Kidney (tissue), 14 donors: ENCODE data around the gene KLF13. TPM values are rescaled to one million over a fixed set of nuclear protein-coding genes. Genes with fewer than 3 reads are reported as not detected.
A peak's percentile ranks its signal among the peaks of the same experiment; 100 is the strongest.

Experiments used
- DNase-seq, 5 donors: peaks; one replicate each; pipeline ENCODE4 v3.0.0-alpha.2; 2013 to 2020
- FAIRE-seq: peaks from 2 replicates; lab custom pipeline; 2012; peaks lifted over from hg19 to GRCh38; lab: Jason Lieb, UNC
- H3K27ac ChIP-seq, 2 donors: one replicate each; pipeline ENCODE4 v1.7.0; 2013; ENCODE audit warnings: low read depth in 2 of 2, low read length in 2 of 2, inconsistent platforms in 1 of 2
- H3K27me3 ChIP-seq: one replicate; pipeline ENCODE4 v1.7.1; 2013; ENCODE audit warnings: low read length, inconsistent platforms; ENCODE audit not compliant: control insufficient read depth, insufficient read depth
- H3K36me3 ChIP-seq, 3 donors: one replicate each; pipeline versions ENCODE4 v1.7.0 to v1.7.1; 2013; ENCODE audit warnings: low read length in 3 of 3, control low read depth in 1 of 3, inconsistent platforms in 1 of 3; ENCODE audit not compliant: insufficient read depth in 3 of 3, control insufficient read depth in 2 of 3
- H3K4me1 ChIP-seq, 3 donors: one replicate each; pipeline versions ENCODE4 v1.7.0 to v1.7.1; 2013; ENCODE audit warnings: low read length in 3 of 3, inconsistent platforms in 1 of 3, low read depth in 1 of 3; ENCODE audit not compliant: control insufficient read depth in 2 of 3, insufficient read depth in 2 of 3
- H3K4me3 ChIP-seq, 3 donors: one replicate each; pipeline versions ENCODE4 v1.7.0 to v1.8.1; 2013; ENCODE audit warnings: low read length in 3 of 3, control low read depth in 1 of 3, inconsistent platforms in 1 of 3
- H3K9ac ChIP-seq, 3 donors: one replicate each; pipeline versions ENCODE4 v1.7.0 to v1.7.1; 2013; ENCODE audit warnings: low read length in 3 of 3, control low read depth in 1 of 3, inconsistent platforms in 1 of 3
- H3K9me3 ChIP-seq, 3 donors: one replicate each; pipeline versions ENCODE4 v1.7.0 to v1.7.1; 2013; ENCODE audit warnings: low read length in 3 of 3, control low read depth in 1 of 3, inconsistent platforms in 1 of 3; ENCODE audit not compliant: control insufficient read depth in 2 of 3, insufficient read depth in 1 of 3
- intact Hi-C: fragments of 100-400 bp; cut with DNase I; formaldehyde crosslinking; loops from one replicate; pipeline ENCODE4 v1.11.1; 2022
- polyA plus RNA-seq: library from polyadenylated mRNA; stranded (reverse); fragments of 350-450 nt; fragmentation: Illumina TruSeq; extraction: RNeasy Lipid Tissue Mini Kit (QIAGEN cat#74804); gene quantifications from one replicate; pipeline ENCODE4 v1.2.3, GENCODE V29; 2014; ENCODE audit warnings: low read depth, low replicate concordance; ENCODE audit not compliant: insufficient read depth
- total RNA-seq: library from RNA; stranded (reverse); fragmentation: NEBNext Ultra II Directional; extraction: Animal tissue kit (Norgen Biotek cat#: 25700); gene quantifications from one replicate; pipeline ENCODE4 v1.2.1, GENCODE V29; 2021
- TF ChIP-seq, protein P1 (sequence below): IDR thresholded peaks from 3 replicates; pipeline ENCODE4 v1.5.1; 2012; ENCODE audit warnings: mild to moderate bottlenecking, moderate library complexity, borderline replicate concordance; ENCODE audit not compliant: insufficient read depth; ENCODE audit errors: extremely low read depth
- donor health status: control.
- donor health status: control.
- donor health status: control.
- donor health status: control.
- donor health status: control.
- donor health status: DM: yes; HTN: yes; CAD: no.
- donor health status: Normal renal cell carcinoma (clear cell type).

Gene KLF13
- total and polyA plus RNA-seq, 2 donors from 2014 or later = 55.5 to 123 TPM

DNA sequence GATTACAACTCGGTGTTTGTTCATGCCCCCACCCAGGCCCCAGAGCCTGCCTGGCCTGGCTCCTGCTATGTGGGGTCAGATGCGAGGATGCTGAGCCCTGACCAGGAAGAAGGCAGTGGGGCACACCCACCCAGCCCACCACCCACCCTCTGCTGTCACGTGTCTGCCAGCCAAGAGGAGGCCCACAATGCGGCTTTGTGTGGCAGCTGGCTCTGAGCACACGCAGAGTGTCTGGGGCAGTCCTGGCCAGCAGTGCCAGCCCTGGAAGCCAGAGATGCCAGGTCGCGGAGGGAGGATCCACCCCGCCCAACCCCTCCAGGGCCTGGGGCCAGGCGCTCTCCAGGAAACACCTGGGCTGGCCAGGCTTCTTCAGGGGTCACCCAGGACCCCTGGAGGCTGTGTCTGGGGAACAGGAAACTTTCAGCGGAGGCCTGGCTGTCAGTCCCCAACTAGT lies 26.4 kb upstream of the KLF13 start:
- Histone ChIP-seq H3K36me3 (no peaks in the 10 kb centered on the region), H3K9me3 (no peaks in the 10 kb centered on the region), H3K4me1 (peaks cover 0 to 12% (median 8%) of the 10 kb centered on the region in 3 donors), H3K4me3 (no peak overlapping the region), H3K9ac (no peak overlapping the region), H3K27me3 (no peaks in the 10 kb centered on the region), H3K27ac (no peak overlapping the region)
- FAIRE-seq (no peak), DNase-seq (peak in 1 of 5 donors; percentile 8)
- intact Hi-C loops = loop anchor here (10.0 kb wide), 1 partner anchor 75 kb away; no protein-coding TSS in a partner anchor
- TF ChIP-seq, protein P1, sequence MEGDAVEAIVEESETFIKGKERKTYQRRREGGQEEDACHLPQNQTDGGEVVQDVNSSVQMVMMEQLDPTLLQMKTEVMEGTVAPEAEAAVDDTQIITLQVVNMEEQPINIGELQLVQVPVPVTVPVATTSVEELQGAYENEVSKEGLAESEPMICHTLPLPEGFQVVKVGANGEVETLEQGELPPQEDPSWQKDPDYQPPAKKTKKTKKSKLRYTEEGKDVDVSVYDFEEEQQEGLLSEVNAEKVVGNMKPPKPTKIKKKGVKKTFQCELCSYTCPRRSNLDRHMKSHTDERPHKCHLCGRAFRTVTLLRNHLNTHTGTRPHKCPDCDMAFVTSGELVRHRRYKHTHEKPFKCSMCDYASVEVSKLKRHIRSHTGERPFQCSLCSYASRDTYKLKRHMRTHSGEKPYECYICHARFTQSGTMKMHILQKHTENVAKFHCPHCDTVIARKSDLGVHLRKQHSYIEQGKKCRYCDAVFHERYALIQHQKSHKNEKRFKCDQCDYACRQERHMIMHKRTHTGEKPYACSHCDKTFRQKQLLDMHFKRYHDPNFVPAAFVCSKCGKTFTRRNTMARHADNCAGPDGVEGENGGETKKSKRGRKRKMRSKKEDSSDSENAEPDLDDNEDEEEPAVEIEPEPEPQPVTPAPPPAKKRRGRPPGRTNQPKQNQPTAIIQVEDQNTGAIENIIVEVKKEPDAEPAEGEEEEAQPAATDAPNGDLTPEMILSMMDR = no peak

DNA sequence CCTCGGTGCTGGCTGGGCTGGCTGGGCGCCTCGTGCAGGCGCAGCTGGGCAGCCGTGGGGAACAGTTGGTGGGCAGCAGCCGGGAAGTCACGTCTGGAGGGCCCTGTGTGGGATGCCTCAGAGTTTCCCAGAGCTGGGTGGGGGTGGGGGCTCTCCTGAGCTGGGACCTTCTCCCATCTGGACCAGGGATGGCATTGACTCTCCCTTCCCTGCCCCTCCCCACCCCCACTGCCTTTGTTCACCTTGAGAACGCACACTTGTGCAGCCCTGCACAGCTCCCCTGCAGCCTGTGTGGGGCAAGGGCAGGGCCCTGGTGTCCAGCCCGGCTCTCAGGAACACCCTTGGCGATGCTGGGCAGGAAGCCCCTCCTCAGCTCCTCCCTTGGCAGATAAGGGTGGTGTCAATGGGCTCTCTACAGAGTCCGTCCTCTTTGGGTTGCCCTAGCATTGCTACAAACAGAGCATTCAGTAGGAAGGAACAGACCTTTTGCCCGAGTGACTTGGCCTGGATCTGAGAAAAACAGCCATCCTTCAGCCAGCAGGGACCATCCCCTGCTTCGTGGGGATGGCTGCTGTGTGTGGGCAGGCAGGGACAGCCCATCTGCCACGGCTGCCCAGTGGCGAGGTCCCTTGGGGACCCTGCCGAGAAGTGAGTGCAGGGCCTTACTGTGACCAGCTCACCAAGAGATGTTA lies 25.5 kb upstream of the KLF13 start:
- intact Hi-C loops = loop anchor here (10.0 kb wide), 1 partner anchor 76 kb away; no protein-coding TSS in a partner anchor
- Histone ChIP-seq H3K4me3 (no peak overlapping the region), H3K27me3 (no peaks in the 10 kb centered on the region), H3K4me1 (peaks cover 0 to 12% (median 7%) of the 10 kb centered on the region in 3 donors), H3K36me3 (no peaks in the 10 kb centered on the region), H3K27ac (no peak overlapping the region), H3K9me3 (no peaks in the 10 kb centered on the region), H3K9ac (no peak overlapping the region)
- TF ChIP-seq, protein P1 = no peak
- FAIRE-seq = no peak
- DNase-seq = peak in 2 of 5 donors; percentile 10 to 72

DNA sequence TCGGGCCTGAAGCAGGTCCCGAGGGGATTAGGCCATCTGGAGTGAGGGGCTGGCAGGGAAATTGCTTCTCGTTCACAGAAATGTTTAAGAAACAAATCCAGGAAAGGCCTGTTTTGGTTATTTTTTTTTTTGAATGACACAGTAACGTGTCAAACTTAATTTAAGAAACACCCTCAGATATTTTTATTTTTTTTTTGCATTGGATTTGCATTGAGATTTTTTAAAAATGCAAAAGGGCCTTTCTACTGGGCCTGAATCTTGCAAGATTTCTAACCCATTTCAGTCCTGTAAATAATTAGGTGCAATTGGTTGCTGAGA lies 25.0 kb upstream of the KLF13 start:
- H3K9ac ChIP-seq = no peak overlapping the region
- no peaks in the 10 kb centered on the region for H3K36me3 ChIP-seq
- DNase-seq (no peak), FAIRE-seq (no peak)
- no peaks in the 10 kb centered on the region for H3K27me3 ChIP-seq
- H3K4me3 ChIP-seq = no peak overlapping the region
- intact Hi-C loops = loop anchor here (10.0 kb wide), 1 partner anchor 77 kb away; no protein-coding TSS in a partner anchor
- no peak overlapping the region for H3K27ac ChIP-seq
- H3K9me3 ChIP-seq = no peaks in the 10 kb centered on the region
- TF ChIP-seq, protein P1 = no peak
- peaks cover 0 to 11% (median 5%) of the 10 kb centered on the region in 3 donors for H3K4me1 ChIP-seq
